Ishikawa (cell line): ENCODE measurements around the gene NDFIP2.

Source experiments
- CEBPB ChIP-seq: IDR thresholded peaks from 2 replicates; pipeline ENCODE4 v1.6.1; 2012
- CREB1 ChIP-seq: IDR thresholded peaks from 2 replicates; pipeline ENCODE4 v1.6.1; 2012; ENCODE audit warnings: low read depth
- EGR1 ChIP-seq: IDR thresholded peaks from 2 replicates; pipeline ENCODE4 v1.6.1; 2012
- EP300 ChIP-seq: IDR thresholded peaks from 2 replicates; pipeline ENCODE4 v1.6.1; 2012; ENCODE audit warnings: borderline replicate concordance
- FOXM1 ChIP-seq: IDR thresholded peaks from 2 replicates; pipeline ENCODE4 v1.6.1; 2012; ENCODE audit warnings: low read depth, borderline replicate concordance
- RAD21 ChIP-seq: IDR thresholded peaks from 2 replicates; pipeline ENCODE4 v1.6.1; 2012; ENCODE audit warnings: low read depth
- TAF1 ChIP-seq: IDR thresholded peaks from 2 replicates; pipeline ENCODE4 v1.6.1; 2012; ENCODE audit warnings: low read depth, mild to moderate bottlenecking
- YY1 ChIP-seq: IDR thresholded peaks from 2 replicates; pipeline ENCODE4 v1.6.1; 2012; ENCODE audit warnings: low read depth
- TF ChIP-seq, protein P1 (sequence below): IDR thresholded peaks from 2 replicates; pipeline ENCODE4 v1.6.1; 2012
- TF ChIP-seq, protein P2 (sequence below): IDR thresholded peaks from 2 replicates; pipeline ENCODE4 v1.6.1; 2012; ENCODE audit warnings: low read depth, mild to moderate bottlenecking

DNA sequence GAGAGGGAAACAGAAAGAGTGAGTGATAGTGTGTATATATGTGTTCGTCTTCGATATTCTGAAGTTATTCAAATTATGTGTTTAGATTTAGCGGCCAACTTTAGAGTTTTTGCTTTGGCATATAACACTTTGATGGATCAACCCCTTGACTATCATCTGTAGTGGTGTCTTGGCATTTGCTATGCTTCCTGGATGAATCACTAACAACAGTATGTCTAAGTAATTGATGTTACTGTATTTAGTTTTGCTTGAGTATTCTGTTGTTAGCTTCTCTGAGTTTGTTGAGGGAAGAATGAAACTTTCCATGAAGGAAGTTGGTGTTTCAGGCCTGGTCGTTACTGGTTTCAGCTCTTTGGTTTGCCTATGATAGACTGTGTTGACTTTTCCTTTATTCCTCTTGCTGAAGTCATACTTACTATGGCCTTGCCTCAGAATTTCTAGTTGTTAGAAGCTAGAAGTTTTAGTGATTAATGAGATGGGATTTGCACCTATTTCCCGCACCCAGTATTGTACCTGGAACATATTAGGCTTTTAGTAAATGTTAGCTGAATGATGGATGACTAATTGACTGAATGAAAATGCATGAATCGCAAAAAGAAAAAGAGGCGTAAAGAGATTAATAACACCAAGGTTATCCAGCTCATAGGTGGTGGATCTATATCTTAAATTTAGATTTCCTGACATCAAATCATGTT is 20.7 kb downstream of the NDFIP2 start:
- TF ChIP-seq RAD21 (no peak), EP300 (no peak), YY1 (no peak), EGR1 (no peak), CEBPB (no peak), TAF1 (no peak), CREB1 (no peak), FOXM1 (no peak)
- TF ChIP-seq, protein P1, sequence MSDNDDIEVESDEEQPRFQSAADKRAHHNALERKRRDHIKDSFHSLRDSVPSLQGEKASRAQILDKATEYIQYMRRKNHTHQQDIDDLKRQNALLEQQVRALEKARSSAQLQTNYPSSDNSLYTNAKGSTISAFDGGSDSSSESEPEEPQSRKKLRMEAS: no peak
- TF ChIP-seq, protein P2, sequence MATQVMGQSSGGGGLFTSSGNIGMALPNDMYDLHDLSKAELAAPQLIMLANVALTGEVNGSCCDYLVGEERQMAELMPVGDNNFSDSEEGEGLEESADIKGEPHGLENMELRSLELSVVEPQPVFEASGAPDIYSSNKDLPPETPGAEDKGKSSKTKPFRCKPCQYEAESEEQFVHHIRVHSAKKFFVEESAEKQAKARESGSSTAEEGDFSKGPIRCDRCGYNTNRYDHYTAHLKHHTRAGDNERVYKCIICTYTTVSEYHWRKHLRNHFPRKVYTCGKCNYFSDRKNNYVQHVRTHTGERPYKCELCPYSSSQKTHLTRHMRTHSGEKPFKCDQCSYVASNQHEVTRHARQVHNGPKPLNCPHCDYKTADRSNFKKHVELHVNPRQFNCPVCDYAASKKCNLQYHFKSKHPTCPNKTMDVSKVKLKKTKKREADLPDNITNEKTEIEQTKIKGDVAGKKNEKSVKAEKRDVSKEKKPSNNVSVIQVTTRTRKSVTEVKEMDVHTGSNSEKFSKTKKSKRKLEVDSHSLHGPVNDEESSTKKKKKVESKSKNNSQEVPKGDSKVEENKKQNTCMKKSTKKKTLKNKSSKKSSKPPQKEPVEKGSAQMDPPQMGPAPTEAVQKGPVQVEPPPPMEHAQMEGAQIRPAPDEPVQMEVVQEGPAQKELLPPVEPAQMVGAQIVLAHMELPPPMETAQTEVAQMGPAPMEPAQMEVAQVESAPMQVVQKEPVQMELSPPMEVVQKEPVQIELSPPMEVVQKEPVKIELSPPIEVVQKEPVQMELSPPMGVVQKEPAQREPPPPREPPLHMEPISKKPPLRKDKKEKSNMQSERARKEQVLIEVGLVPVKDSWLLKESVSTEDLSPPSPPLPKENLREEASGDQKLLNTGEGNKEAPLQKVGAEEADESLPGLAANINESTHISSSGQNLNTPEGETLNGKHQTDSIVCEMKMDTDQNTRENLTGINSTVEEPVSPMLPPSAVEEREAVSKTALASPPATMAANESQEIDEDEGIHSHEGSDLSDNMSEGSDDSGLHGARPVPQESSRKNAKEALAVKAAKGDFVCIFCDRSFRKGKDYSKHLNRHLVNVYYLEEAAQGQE: no peak
